Ishikawa (cell line): ENCODE data around the gene MARCHF3.

Experiments used
- CEBPB ChIP-seq: IDR thresholded peaks from 2 replicates; pipeline ENCODE4 v1.6.1; 2012
- CREB1 ChIP-seq: IDR thresholded peaks from 2 replicates; pipeline ENCODE4 v1.6.1; 2012; ENCODE audit warnings: low read depth
- EGR1 ChIP-seq: IDR thresholded peaks from 2 replicates; pipeline ENCODE4 v1.6.1; 2012
- EP300 ChIP-seq: IDR thresholded peaks from 2 replicates; pipeline ENCODE4 v1.6.1; 2012; ENCODE audit warnings: borderline replicate concordance
- FOXM1 ChIP-seq: IDR thresholded peaks from 2 replicates; pipeline ENCODE4 v1.6.1; 2012; ENCODE audit warnings: low read depth, borderline replicate concordance
- NFIC ChIP-seq: IDR thresholded peaks from 2 replicates; pipeline ENCODE4 v1.6.1; 2012
- RAD21 ChIP-seq: IDR thresholded peaks from 2 replicates; pipeline ENCODE4 v1.6.1; 2012; ENCODE audit warnings: low read depth
- TAF1 ChIP-seq: IDR thresholded peaks from 2 replicates; pipeline ENCODE4 v1.6.1; 2012; ENCODE audit warnings: low read depth, mild to moderate bottlenecking
- TCF12 ChIP-seq: IDR thresholded peaks from 2 replicates; pipeline ENCODE4 v1.6.1; 2012; ENCODE audit warnings: low read depth
- TEAD4 ChIP-seq: IDR thresholded peaks from 2 replicates; pipeline ENCODE4 v1.6.1; 2012
- YY1 ChIP-seq: IDR thresholded peaks from 2 replicates; pipeline ENCODE4 v1.6.1; 2012; ENCODE audit warnings: low read depth
- ZBTB7A ChIP-seq: IDR thresholded peaks from 2 replicates; pipeline ENCODE4 v1.6.1; 2012; ENCODE audit warnings: low read depth
- TF ChIP-seq, protein P1 (sequence below): IDR thresholded peaks from 2 replicates; pipeline ENCODE4 v1.6.1; 2012
- TF ChIP-seq, protein P2 (sequence below): IDR thresholded peaks from 2 replicates; pipeline ENCODE4 v1.6.1; 2012; ENCODE audit warnings: low read depth, mild to moderate bottlenecking
- TF ChIP-seq, protein P3 (sequence below): IDR thresholded peaks from 2 replicates; pipeline ENCODE4 v1.6.1; 2012

Gene MARCHF3

DNA sequence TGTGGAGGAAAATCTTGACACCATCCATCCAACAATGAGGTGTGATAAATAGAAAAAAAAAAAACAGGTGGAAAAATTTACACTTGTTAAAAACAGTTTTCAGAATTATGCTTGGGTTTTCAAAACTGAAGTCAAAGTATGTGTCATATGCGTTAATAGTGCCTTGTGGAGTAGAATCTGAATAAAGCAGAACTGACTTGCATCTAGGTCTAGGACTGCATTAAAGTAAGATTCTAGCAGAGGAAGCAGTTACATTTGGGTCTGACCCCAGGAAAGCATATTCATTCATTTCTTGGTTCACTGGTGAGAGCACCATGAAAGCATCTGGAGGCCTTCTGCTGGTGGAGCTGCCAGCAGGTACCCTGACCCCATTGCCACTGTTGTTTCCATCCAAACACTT, 89.0 kb downstream of the MARCHF3 start:
- TF ChIP-seq, protein P1, sequence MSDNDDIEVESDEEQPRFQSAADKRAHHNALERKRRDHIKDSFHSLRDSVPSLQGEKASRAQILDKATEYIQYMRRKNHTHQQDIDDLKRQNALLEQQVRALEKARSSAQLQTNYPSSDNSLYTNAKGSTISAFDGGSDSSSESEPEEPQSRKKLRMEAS, result no peak
- TF ChIP-seq EP300, result no peak
- TF ChIP-seq, protein P2, sequence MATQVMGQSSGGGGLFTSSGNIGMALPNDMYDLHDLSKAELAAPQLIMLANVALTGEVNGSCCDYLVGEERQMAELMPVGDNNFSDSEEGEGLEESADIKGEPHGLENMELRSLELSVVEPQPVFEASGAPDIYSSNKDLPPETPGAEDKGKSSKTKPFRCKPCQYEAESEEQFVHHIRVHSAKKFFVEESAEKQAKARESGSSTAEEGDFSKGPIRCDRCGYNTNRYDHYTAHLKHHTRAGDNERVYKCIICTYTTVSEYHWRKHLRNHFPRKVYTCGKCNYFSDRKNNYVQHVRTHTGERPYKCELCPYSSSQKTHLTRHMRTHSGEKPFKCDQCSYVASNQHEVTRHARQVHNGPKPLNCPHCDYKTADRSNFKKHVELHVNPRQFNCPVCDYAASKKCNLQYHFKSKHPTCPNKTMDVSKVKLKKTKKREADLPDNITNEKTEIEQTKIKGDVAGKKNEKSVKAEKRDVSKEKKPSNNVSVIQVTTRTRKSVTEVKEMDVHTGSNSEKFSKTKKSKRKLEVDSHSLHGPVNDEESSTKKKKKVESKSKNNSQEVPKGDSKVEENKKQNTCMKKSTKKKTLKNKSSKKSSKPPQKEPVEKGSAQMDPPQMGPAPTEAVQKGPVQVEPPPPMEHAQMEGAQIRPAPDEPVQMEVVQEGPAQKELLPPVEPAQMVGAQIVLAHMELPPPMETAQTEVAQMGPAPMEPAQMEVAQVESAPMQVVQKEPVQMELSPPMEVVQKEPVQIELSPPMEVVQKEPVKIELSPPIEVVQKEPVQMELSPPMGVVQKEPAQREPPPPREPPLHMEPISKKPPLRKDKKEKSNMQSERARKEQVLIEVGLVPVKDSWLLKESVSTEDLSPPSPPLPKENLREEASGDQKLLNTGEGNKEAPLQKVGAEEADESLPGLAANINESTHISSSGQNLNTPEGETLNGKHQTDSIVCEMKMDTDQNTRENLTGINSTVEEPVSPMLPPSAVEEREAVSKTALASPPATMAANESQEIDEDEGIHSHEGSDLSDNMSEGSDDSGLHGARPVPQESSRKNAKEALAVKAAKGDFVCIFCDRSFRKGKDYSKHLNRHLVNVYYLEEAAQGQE, result no peak
- no peak for TF ChIP-seq EGR1
- no peak for TF ChIP-seq NFIC
- no peak for TF ChIP-seq TAF1
- TF ChIP-seq RAD21, result no peak
- TF ChIP-seq YY1, result no peak
- TF ChIP-seq, protein P3, sequence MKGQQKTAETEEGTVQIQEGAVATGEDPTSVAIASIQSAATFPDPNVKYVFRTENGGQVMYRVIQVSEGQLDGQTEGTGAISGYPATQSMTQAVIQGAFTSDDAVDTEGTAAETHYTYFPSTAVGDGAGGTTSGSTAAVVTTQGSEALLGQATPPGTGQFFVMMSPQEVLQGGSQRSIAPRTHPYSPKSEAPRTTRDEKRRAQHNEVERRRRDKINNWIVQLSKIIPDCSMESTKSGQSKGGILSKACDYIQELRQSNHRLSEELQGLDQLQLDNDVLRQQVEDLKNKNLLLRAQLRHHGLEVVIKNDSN, result no peak
- TF ChIP-seq TEAD4, result no peak
- no peak for TF ChIP-seq TCF12
- no peak for TF ChIP-seq ZBTB7A
- TF ChIP-seq FOXM1, result no peak
- no peak for TF ChIP-seq CREB1
- no peak for TF ChIP-seq CEBPB

DNA sequence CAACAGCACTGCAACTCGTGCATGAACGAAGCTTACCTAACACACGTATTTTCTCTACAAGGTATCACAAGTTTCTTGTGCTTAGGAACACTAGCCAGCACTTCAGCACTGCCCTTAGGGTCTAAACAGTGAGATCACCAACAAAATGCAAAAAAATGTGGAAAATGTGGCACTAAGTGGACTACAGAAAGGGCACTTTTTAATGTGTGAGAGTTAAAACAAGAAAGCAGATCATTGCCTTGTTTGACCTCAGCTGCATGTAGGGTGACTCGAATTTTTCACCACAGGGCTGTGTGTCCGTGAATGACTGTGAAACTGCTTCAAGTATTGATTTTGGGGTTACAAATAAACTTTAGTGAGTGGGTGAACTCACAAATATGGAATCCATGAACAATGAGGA, 90.5 kb downstream of the MARCHF3 start:
- no peak for TF ChIP-seq EGR1
- no peak for TF ChIP-seq FOXM1
- no peak for TF ChIP-seq CREB1
- TF ChIP-seq, protein P2, result no peak
- no peak for TF ChIP-seq EP300
- no peak for TF ChIP-seq TCF12
- no peak for TF ChIP-seq NFIC
- TF ChIP-seq TAF1, result no peak
- no peak for TF ChIP-seq CEBPB
- TF ChIP-seq, protein P3, result no peak
- TF ChIP-seq, protein P1, result no peak

DNA sequence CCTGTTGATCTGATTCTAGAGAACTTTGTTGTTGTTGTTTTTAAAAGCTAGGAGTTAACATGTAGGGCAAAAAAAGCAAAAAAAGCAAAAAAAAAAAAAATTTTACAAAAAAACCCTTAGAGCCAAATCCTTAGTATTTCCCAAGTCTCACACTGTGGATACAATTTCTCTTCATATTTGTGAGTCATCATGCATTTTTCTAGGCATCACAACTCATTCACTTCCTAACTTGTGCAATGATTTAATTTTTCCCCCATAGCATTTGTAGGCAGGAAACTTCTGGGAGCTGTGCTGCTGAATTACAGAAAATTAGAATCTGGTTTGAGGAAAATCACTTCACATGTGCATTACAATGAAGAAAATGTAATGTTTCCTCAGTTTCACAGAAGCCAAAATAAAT, 91.9 kb downstream of the MARCHF3 start:
- TF ChIP-seq TCF12, result no peak
- TF ChIP-seq TAF1, result no peak
- TF ChIP-seq RAD21, result no peak
- TF ChIP-seq YY1, result no peak
- no peak for TF ChIP-seq CREB1
- TF ChIP-seq FOXM1, result no peak

DNA sequence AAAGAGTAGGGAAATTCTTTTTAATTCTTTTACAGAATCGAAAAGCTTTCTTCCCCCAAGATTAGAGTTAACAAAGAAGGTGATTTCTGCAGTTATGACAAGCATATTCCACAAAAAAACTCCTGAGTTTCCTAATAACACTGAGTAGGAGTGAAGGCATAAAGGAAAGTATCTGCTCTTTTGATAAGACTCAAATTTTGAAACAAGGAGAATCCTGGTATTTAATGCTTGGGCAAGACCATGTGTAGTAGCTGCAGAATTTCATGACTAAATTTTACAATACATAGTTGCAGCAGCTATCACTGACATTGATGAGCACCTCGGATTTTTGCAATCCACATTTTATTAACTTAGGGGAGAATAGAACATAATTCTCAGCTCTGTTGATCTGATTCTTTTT, 92.6 kb downstream of the MARCHF3 start:
- TF ChIP-seq EP300 (no peak), RAD21 (no peak), ZBTB7A (no peak), FOXM1 (no peak), EGR1 (no peak), CREB1 (no peak), TAF1 (no peak), TEAD4 (no peak), TCF12 (no peak), YY1 (no peak), NFIC (no peak), CEBPB (no peak)
- TF ChIP-seq, protein P1, result no peak
- TF ChIP-seq, protein P2, result no peak
- TF ChIP-seq, protein P3, result no peak
